ENCODE results near the gene ASIC1.

The ASIC1 gene

DNA sequence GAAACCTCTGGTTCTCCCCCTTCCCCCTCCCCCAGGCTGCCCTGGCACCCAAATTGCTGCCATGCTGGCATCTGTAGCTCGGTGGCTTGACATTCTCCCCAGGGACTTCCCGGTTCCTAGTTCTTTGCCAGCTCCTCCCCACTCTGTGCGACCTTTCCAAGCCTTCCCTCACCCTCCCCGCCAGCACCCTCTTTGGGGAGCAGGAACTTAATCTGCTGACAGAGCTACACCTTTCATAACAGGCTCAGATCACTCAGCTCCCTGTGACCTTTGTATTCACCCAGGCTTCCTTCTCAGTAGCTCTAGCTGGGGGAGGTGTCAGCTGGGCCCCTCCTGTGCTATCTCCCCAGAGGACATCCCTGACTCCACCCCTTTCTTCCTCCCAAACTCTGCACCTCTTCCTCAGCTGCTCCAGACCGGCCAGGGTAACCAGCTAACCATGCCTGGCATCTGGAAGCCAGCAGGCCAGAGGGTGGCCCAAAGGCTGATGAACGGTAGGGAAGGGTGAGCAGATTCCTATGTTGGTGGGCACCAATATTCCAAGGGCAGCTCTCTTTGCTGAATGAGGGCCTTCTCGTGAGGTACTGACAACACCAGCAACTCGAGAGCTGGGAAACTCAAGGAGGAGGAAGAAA is 52.8 kb downstream of the ASIC1 start:
- no peak for DNase-seq

DNA sequence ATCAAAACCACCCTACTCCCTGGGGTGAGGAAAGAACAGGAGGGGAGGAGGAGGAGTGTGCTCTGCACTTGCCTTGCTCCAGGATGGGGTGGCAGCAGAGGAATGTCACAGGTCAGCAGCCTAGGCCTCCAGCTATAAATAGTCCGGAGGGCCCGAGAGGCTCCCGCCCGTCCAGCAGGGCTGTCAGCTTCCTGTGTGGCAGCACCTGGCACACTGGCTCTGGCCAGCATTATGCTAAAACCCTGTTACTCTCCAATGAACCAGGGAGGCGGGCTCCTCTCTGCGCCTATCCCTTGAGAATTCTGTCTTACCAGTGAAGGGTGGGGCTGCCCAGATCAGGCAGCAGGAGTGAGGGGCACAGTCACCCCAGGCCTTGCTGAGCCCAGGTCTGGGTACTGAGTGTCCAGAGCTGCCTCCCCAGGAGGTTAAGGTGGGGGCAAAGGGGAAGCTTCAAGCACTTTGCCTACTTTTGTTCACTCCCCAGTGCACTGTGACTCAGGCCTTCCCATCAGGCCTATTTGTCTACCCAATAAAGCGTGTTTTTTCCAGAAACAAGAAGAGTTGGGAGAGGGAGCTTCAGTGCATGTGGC is 53.5 kb downstream of the ASIC1 start:
- DNase-seq: no peak

DNA sequence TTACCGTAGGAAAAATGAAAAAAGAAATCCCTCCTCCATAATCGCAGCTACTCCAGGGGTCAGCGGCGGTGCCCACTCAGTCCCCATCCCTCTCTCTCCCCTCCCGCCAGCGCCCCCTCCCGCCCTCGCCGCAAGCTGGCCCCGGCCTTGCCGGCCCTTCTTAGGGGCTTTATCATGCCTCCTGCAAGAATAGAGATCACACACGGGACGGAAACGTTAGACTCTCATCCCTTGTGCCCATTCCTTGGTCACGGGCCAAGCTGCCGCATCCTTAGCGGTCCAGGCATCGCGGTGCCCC is 53.9 kb downstream of the ASIC1 start:
- DNase-seq: no peak

DNA sequence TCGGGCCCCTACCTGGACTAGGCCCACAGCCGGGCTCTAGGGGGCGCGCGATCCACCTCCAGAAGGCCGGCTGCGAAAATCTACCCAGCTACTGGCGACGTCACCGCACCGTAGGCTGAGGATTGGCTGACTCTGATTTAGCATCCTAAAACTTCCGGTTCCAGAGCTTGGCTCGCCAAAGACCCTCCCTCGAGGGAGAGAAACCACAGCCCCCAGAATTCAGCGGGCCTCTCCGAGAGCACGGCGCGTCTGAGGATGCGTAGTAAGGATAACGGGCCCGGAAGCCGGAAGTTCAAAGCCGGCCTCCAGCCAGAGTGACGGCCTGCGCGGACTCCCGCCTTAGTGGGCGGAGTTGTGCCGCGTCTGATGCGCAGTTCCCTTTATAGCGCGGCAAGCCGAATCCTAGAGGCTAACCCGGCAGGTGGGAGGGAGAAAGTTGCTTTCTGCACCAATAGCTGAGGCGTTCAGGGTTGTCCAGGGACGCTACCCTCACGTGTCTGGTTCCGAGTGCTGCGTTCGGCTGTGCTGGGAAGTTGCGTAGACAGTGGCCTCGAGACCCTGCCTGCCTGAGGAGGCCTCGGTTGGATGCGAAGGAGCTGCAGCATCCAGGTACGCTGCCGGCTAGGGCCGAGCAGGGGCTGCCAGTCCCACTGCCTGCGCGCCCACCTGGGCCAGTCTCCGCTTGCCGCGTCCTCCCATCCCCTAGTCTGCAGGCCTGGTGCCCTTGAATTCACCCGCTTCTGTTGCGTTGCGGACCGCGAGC is 54.5 kb downstream of the ASIC1 start, which contains the start of gene COX14:
Gene COX14 (plus strand): TSS at position 544 of the 763 bp plus-strand sequence. CDS start 7,808 bp downstream, outside the sequence.
- peak; percentile 86 for DNase-seq

DNA sequence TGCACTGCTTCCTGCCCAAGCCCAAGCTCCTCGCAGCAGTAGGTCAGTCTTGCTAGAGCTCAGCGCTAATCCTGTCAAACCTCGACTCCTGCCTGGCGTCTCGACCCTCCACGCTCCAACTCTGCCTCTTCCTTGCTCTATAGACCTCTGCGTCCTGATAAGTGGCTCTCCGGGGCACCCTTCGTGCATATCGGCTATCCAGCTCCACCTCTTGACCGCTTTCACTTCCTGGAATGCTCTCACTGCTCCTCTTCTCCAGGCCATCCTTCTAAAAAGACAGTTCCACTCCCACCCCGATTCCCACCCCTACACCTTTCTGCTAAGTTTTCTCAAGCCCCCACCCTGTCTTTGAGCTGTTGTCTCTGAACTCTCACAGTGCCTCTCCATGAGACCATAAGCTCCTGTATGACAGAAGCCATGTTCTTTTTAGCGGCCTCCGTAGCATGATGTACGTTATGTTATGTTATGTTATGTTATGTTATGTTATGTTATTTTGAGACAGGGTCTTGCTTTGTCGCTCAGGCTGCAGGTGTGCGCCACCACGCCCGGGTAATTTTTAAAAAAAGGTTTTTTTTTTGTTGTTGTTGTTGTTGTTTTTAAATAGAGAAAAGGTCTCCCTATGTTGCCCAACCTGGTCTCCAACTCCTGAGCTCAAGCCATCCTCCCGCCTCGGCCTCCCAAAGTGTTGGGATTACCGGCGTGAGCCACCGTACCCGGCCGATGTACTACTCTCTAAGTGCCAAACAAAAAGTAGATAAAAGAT is 55.2 kb downstream of the ASIC1 start:
- no peak for DNase-seq

DNA sequence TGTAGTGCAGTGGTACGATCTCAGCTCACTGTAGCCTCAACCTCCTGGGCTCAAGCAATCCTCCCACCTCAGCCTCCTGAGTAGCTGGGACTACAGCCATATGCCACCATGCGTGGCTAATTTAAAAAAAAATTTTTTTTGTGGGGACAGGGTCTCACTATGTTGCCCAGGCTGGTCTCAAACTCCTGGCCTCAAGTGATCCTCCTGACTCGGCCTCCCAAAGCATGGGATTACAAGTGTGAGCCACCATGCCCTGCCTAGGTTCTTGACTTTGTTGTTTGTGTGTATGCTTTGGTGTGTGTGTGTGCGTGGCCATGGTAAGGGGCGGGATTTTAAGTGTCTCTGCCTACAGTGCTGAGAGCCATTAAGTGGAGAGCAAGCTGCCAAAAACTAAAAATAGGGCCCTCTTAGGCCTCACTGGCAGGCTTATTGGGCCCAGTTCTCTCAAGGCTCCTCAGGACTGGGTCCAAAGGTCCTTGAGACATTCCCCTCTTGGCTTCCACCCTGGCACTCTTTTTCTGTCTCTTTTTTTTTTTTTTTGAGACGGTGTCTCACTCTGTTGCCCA is 59.7 kb downstream of the ASIC1 start:
- DNase-seq: no peak

DNA sequence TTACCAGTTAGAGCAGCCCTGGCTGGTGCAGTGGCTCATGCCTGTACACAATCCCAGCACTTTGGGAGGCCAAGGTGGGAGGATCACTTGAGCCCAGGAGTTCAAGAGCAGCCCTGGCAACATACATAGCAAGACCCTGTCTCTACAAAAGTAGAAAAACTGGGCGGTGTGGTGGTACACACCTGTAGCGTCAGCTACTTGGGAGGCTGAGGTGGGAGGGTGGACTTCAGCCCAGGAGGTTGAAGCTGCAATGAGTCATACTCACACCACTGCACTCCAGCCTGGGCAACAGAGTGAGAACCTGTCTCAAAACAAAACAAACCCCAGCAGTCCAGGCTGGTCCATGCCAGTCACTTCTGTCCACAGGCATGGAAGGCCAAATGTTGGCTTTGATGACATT is 62.0 kb downstream of the ASIC1 start:
- no peak for DNase-seq

DNA sequence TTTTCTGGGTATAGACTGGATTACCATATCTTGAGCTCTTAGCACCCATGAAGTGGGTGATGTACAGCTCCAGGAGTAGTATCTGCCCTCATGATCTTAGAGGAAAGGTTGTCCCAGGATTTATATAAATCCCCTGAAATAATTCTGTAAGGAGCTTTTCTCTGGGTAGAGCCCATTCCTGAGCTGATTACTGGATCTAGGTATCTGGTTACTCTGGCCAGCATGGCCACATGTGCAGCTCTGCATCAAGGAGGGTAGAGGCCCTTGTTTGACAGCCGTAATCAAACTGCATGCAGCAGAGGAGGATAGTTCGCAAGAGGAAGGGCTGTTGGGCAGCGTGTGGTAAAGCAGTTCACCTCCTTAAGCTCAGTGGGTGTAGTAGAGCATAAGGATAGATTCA is 63.1 kb downstream of the ASIC1 start:
- DNase-seq: no peak

DNA sequence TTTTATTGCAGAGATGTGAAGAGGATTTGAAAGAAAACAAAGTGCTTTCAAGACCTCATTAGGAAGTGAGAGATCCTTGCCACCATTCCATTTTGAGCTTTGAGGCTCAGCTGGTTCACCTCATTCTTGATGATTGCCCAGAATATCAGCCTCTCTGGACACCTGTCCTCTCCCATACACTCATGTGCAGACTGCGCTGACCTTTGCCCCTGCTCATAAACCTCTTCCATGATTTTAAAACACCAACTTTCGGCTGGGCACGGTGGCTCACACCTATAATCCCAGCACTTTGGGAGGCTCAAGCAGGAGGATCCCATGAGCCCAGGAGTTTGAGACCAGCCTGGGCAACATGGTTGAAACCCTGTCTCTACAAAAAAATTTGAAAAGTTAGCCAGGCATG is 63.6 kb downstream of the ASIC1 start:
- DNase-seq: no peak

DNA sequence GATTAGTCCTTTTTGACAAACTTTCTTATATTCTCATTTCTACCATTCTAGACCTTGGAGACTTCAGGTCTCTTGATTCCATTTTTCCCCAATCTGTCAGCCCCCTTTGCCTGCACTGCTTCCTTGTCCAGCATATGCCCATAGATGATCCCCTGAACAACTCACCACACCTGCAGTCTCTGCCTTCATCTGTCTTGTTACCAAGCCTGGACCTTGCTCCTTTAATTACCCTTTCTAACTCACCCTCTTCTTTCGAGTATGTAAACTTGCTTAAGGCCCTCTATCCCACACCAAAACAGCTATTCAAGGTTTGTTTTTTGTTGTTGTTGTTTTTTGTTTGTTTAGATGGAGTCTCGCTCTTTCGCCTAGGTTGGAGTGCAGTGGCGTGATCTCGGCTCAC is 64.2 kb downstream of the ASIC1 start:
- DNase-seq: no peak

DNA sequence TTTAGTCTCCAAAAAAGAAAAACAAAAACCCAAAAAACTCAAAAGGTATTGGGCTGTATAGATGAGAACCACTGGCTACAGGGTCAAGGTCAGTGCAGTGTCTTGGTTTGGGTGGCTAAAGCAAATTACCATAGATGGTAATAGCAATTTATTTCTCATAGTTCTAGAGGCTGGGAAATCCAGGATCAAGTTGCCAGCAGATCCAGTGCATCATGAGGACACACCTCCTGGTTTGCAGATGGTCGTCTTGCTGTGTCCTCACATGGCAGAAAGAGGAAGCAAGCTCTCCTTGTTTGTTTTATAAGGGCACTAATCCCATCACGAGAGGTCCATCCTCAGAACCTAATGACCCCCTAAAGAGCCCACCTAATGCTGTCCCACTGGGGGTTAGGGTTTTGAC is 65.8 kb downstream of the ASIC1 start:
- no peak for DNase-seq

DNA sequence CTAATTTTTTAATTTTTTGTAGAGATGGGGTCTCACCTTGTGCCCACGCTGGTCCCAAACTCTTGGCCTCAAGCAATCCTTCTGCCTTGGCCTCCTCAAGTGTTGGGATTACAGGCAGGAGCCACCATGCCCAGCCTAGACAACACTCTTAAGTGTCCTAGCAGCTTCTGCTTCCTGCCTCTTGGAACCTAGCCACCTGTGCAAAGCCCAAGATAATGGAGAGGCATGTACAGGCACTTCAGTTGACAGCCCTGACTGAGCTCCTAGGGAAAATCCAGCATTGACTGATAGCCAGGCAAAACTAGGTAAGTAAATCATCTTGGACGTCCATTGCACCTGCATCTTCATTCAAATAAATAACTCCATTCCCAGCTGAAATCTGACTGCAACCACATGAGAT is 70.2 kb downstream of the ASIC1 start:
- no peak for DNase-seq

DNA sequence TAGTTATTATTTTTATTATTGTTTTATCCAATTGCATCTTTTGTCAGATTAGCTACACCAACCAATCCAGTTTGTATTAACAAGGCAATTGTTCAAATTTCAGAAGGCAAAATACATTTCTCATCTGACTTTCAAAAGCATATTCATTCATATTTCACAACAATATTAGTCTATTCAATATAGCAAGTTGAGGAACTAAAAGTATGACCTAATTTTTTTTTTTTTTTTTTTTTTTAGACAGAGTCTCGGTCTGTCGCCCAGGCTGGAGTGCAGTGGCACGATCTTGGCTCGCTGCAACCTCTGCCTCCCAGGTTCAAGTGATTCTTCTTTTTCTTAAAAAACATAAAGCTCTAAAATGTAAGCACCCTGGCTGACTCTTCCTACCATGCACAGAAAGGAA is 71.9 kb downstream of the ASIC1 start:
- DNase-seq: no peak

DNA sequence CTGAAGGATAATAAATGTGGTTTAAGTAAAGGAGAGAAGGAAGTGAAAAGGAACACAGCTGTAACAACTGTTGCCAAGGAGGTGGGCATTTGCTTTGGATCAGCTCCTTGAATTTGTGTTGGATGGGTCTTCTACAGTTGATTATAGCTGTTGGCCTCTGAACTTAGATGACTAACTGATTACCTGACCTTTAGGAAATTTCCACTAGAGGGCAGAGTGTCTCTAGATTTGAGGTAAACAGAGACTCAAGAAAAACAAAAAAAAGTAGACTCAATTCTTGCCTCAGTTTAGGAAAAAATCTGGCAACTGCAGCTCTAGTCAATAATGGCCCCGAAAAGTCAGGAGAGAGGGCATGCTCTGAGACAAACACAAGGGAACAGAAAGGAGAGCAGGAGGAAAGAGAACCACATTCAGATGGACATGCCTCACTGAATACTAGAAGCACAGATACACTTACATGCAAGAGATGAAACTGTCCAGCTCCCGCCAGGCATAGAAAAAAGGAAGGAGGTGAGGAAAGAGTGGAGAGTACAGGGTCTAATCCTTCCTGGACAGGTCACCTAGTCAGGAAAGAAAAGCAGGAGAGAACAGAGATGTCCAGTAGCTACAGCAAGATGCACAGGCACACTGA is 75.2 kb downstream of the ASIC1 start:
- DNase-seq: no peak

Measured in cortex of kidney (tissue), 1 donor.